K562 (cell line): ENCODE results near the gene FKBP8. TPM values are rescaled to one million over a fixed set of nuclear protein-coding genes. Genes with fewer than 3 reads are reported as not detected.

Source experiments
- ADNP ChIP-seq: fragments of 200-800 bp; sonication (Bioruptor generic); IDR thresholded peaks from 2 replicates; pipeline ENCODE4 v1.6.1; 2016; ENCODE audit warnings: missing genetic modification characterization, missing compliant biosample characterization
- NFYB ChIP-seq: IDR thresholded peaks from 2 replicates; pipeline ENCODE4 v1.6.1; 2011; ENCODE audit warnings: mild to moderate bottlenecking, moderate library complexity; ENCODE audit not compliant: insufficient read length; ENCODE audit errors: extremely low read depth
- RB1 ChIP-seq: fragments of 450-650 bp; IDR thresholded peaks from 2 replicates; pipeline ENCODE4 v1.6.1; 2017; ENCODE audit warnings: low read depth, mild to moderate bottlenecking
- SMAD4 ChIP-seq: fragments of 250-450 bp; sonication (Bioruptor Pico); conservative IDR thresholded peaks from 2 replicates; pipeline ENCODE4 v1.8.0; 2021; ENCODE audit warnings: inconsistent platforms, mild to moderate bottlenecking, moderate library complexity
- TAF1 ChIP-seq: IDR thresholded peaks from 2 replicates; pipeline ENCODE4 v1.6.1; 2011; ENCODE audit warnings: mild to moderate bottlenecking, low read length, moderate library complexity; ENCODE audit not compliant: insufficient read depth, control insufficient read depth, severe bottlenecking; ENCODE audit errors: extremely low read depth
- TRIM25 ChIP-seq: fragments of 450-650 bp; IDR thresholded peaks from 2 replicates; pipeline ENCODE4 v1.7.0; 2016; ENCODE audit warnings: borderline replicate concordance
- ZBTB40 ChIP-seq, 2 experiments: fragments of 450-650 bp in 1 of 2; sonication (generic) in 1 of 2; formaldehyde crosslinking in 1 of 2; IDR thresholded peaks; 2 replicates each; pipeline versions ENCODE4 v1.7.1 to v1.9.0; 2016 to 2022; ENCODE audit warnings: inconsistent platforms in 1 of 2, mild to moderate bottlenecking in 1 of 2, missing genetic modification reagents in 1 of 2
- ZNF217 ChIP-seq: sonication (generic); formaldehyde crosslinking; IDR thresholded peaks from 2 replicates; pipeline ENCODE4 v1.8.0; 2022; ENCODE audit warnings: mild to moderate bottlenecking, missing genetic modification reagents
- ZNF699 ChIP-seq: fragments of 250-450 bp; sonication (Bioruptor Pico); IDR thresholded peaks from 2 replicates; pipeline ENCODE4 v1.8.0; 2021; ENCODE audit warnings: mild to moderate bottlenecking, moderate library complexity; ENCODE audit not compliant: insufficient replicate concordance
- polyA plus RNA-seq, 8 experiments: library from polyadenylated mRNA; depleted of rRNA in 4 of 8; stranded (reverse) in 5 of 8; unstranded in 3 of 8; fragments of >200 nt; fragmentation: Nextera tagmentation in 2 of 8; fragmentation: Illumina TruSeq in 1 of 8; extraction: Ambion mirVana in 2 of 8; extraction: Trizol in 1 of 8; gene quantifications; 2 replicates each; pipeline versions ENCODE4 v1.2.1 to v1.2.3, GENCODE V29; 2011 to 2014; ENCODE audit warnings: inconsistent platforms in 1 of 8, missing spikeins in 1 of 8
- total RNA-seq, 7 experiments: library from RNA; depleted of rRNA in 6 of 7; stranded (reverse); fragments of >200 nt in 6 of 7; fragmentation: Illumina TruSeq in 2 of 7; extraction: Trizol in 2 of 7; gene quantifications; 2 replicates each; pipeline versions ENCODE4 v1.2.1 to v1.2.3, GENCODE V29; 2011 to 2021; ENCODE audit warnings: low replicate concordance in 1 of 7
- TF ChIP-seq, protein P1 (sequence below): fragments of 450-650 bp; formaldehyde crosslinking; IDR thresholded peaks from 2 replicates; pipeline ENCODE4 v1.4.0; 2020; ENCODE audit warnings: mild to moderate bottlenecking, mixed read lengths
- TF ChIP-seq, protein P2 (sequence below): sonication (generic); formaldehyde crosslinking; IDR thresholded peaks from 2 replicates; pipeline ENCODE4 v1.8.1; 2023; ENCODE audit warnings: mild to moderate bottlenecking, missing genetic modification reagents

The FKBP8 gene
- total and polyA plus RNA-seq, 9 of the 15 experiments (the other 6 are each of a cell fraction or from before 2014, with no cell fraction given): 0.46 to 236 (median 104) TPM

DNA sequence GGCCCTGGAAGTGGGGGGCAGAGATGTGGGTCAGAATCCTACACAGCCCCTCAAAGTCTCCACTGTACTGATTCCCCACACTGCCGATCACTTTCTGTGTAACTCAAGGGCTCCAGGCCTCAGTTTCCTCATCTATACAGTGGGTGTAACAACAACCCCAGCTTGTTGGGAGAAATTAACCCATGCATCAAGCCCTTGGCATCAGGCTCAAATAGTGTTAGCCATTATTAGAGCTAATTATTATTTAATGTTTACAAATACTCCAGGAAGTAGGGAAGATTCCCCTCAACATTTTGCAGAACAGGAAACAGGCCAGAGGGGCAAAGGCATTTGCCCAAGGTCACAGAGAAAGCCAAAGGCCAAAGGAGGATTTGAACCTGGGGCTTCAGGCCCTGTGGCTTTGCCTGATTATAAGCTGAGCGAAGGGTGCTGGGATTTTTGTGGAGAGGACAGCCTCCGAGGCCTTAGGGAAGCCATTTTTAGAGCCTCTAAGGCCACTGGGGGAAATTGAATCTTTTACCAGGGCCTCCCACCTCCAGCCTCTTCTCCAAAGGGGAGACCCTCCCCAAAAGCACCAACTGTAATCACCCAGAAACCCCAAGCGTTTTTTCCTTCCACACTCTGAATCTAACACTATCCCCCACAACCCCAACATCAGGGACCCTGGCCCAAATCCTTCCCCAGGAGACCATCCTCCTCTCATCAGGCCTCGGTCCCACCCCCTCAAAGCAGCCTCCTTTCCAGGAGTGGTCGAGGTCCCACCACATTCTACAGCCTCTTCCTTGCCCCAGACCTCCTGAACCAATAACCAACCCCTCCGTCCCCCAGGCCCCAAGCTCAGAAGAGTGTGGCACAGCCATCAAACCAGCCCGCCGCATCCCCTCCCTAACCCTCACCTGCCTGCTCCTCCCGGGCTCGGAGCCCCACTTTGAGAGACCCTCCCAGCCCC, 1.1 kb downstream of the FKBP8 start (continued):
- TF ChIP-seq ADNP (tag) (peak; percentile 38; the same call in 1 of the 2 replicates), NFYB (no peak), TAF1 (no peak), RB1 (no peak), ZNF217 (no peak), SMAD4 (CRISPR knock-in tag) (0 out of 2 replicates have a peak, but pooled peaks have one; percentile 30), ZNF699 (CRISPR knock-in tag) (peak; percentile 17), TRIM25 (peak; percentile 43; the same call in 1 of the 2 replicates), ZBTB40 (IDR thresholded peaks at IDR 0.05) (0 out of 2 replicates have a peak, but pooled peaks have one; percentile 36), ZBTB40 (CRISPR knock-in tag; IDR thresholded peaks at IDR 0.05) (no peak)
- TF ChIP-seq, protein P1, sequence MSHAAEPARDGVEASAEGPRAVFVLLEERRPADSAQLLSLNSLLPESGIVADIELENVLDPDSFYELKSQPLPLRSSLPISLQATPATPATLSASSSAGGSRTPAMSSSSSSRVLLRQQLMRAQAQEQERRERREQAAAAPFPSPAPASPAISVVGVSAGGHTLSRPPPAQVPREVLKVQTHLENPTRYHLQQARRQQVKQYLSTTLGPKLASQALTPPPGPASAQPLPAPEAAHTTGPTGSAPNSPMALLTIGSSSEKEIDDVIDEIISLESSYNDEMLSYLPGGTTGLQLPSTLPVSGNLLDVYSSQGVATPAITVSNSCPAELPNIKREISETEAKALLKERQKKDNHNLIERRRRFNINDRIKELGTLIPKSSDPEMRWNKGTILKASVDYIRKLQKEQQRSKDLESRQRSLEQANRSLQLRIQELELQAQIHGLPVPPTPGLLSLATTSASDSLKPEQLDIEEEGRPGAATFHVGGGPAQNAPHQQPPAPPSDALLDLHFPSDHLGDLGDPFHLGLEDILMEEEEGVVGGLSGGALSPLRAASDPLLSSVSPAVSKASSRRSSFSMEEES (CRISPR knock-in tag): no peak
- TF ChIP-seq, protein P2, sequence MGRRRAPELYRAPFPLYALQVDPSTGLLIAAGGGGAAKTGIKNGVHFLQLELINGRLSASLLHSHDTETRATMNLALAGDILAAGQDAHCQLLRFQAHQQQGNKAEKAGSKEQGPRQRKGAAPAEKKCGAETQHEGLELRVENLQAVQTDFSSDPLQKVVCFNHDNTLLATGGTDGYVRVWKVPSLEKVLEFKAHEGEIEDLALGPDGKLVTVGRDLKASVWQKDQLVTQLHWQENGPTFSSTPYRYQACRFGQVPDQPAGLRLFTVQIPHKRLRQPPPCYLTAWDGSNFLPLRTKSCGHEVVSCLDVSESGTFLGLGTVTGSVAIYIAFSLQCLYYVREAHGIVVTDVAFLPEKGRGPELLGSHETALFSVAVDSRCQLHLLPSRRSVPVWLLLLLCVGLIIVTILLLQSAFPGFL: no peak
